IPS DF 4.7 (cell line): ENCODE data around the gene THSD4.

Experiments
- DNase-seq: peaks from one replicate; pipeline ENCODE4 v3.0.0-alpha.2; 2013; ENCODE audit warnings: low spot score; ENCODE audit errors: extremely low read depth

THSD4 gene

DNA sequence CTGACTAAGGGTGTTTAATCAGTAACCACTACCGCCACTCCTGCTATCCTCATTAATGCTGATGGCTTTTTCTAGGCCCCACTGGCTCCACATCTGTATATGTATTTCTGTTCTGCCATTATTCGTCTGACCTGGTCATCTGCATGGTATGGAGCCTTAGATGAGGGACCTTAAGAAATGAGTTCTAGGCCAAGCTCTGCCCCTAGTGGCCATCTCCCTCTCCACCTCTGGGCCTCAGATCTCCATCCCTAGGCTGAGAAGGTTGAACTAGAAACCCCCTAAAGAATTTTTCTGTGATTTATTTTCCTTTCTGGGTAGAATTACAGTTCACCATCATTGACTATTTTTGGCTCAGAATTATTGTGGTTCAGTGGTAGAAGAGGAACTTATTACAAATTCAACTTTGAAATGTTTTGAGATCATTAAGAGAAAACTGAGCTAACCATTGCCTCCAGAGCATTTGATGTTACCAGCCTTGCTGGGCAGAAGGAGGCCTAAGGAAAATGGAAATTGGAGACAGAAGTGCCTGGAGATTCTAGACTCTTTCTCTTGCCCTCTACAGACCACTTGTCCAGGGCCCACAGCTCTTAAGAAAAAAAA lies 369.9 kb downstream of the THSD4 start:
- no peak for DNase-seq

DNA sequence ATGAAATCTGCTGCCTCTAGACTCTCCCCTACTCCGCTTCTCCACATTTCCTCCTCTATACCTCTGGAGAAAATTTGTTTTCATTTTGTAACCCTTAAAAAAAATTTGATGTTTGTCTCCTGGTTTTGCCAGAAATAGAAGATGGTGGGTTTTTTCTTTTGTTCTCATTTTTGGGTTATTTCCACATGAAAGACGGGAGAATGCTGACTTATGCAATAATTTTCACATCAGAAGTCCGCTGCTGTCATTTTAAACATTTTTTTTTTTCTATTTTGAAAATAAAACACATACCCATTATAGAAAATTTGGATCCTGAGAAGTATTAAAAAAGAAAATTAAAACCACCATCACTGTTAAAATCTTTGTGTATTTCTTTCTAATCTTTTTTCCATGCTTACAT lies 374.3 kb downstream of the THSD4 start:
- no peak for DNase-seq

DNA sequence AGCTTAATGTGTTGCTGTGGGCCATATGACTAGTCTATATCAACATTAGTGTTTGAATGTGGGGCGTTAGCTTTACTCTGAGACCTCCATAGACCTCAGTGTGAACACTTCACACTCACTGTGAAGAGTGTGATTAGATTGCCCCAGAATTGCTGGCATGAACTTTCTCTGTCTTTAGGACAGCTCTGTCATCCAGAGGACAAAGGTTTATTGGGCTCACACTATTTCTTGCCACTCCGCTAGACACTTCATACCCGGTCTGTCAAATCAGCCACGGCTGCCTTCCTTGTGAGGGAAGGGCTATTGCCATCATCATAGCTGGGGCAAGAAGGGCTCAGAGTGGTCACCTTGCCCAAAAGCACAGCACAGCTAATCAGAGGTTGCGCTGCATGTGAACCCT lies 378.3 kb downstream of the THSD4 start:
- no peak for DNase-seq

DNA sequence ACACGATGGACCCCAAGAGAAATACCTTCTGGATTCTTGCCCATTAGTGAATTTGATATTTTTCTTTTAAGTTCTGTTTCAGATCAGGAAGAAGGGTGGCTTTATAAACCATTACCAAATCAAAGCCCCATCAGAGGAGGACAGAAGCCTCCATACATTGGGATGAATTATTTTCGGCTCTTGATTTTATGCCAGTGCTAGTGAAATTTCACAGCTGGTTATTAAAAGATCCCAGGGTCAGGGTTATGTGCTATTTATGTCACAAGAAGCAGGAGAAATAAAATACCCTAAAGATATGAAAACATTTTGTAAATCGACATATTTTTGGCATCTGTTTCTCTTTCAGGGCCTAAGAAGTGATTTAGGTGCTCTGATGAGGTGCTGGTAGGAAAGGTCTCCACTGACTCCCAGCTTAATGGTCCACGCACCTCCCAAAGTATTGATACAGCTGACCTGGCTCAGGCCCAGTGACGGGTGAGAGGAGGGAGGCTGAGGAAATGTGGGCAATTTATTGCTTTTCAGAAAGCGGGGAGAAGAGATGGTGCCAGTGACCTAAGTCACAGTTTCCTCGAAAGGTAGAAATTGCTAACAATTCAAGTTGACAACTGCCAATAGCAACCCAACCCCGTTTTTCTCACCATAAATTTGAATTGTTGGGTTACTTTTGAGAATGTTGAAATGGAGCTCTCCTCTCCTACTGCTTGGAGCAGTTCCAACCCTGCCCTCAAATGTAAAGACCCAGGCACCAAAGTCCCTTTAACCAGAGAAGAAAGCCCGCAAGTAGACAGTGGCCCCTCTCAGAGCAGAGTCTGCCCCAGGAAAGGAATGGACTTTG lies 379.5 kb downstream of the THSD4 start:
- no peak for DNase-seq

DNA sequence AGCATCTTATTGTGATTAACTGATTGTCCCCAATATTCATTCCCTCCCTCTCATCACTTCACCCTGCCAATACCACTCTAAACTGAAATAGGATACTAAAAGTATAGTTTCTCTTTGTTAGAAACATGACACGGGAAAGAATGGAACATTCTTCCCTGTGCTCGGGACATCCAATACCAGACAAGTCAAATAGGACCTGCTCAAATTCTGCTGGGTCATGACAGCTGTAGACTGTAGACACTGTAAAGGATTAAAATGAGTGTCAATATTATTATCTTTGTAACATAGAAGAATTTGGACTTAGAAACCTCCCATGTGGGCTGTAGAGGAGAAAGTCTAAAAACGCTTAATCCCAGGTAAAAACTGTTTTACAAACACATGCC lies 380.1 kb downstream of the THSD4 start:
- DNase-seq = no peak

DNA sequence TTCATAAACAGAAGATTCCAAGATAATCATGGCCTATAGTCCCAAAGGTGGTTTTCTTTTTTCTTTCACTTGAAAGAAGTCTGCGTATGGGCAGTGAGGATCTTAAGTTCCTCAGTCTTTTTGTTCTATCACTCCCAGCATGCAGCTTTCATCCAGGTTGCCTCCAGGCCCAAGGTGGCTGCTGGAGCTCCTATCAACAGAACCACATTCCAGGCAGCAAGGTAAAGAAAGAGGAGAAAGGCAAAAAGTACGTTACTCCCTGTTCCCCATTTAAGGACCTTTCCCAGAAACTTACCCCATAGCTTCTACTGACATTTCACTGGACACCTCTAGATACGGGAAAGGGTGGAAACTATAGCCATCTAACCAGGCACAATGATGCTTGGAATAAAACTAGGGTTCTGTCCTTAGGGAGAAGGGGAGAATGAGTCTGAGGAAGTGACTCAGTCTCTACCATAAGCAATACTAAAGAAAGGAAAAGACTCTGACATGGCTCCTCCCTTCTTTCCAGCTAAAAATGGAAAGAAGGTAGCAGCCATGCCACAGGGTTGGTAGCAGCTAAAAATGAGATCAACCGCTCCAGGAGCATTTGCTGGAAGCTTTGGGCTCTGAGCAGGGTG lies 381.2 kb downstream of the THSD4 start:
- DNase-seq = no peak

DNA sequence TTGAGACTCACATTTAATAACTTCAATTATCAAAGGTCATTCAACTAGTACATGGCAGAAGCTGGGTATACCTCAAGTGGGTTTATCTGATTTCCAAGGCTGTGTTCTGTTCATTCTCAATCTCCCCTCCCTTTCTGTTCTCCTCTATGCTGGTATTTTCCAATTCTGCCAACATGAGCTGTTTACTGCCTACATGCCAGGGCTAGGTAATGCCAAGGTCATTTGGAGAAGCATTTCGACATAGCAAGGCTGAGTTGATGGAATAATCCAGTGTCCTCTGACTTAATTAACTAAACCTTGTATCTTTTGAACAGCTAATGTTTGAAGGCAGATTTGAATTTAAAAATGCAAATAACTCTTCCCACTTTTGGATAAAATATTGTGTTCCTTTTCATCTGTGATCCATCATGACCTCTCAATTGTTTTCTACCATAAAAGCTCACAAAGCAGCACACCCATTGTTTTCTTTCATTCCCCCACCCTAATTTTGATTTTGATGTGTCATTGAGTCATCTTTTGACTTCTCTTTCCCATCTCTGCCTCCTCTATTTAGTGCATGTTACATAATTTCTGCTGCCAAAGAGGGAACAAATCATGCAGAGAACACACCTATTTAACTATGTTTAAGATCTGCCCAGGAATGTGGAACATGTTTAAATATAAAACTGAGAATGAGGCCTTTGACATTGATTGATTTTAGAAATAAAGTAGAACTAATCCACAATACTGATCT lies 386.2 kb downstream of the THSD4 start:
- no peak for DNase-seq

DNA sequence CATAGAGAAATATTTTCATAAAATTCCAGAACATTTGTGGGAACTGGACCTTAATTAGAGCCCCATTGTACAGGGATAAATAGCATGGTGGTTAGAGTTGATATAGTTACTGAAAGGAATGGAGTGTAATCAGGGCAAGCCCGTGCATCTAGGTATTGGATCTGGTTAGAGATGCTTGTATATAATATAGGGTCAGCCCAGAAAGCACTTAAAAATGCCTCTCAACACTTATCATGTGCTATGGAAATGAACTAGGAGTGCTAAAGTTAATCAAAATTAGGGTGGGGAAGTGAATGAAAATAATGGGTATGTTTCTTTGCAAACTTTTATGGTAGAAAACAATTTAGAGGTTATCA lies 386.8 kb downstream of the THSD4 start:
- DNase-seq = no peak

DNA sequence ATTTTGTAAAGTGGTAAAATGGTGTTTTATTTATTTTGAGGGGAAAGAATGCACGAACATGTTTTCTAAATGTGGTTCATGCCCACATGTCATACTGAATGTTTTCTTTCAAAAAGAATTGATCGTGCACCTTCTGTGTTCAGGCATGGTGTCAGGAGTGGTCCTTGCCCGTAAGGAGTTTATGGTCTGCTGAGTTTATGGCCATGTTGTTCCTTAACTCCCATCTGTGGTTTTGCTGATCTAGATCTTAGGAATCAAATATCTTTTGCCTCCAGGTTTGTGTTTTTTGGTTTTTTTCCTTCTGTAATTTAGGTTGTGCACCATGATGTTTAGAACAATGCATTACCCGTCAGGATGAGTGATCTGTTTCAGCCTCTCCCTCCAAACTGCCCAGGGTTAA lies 390.7 kb downstream of the THSD4 start:
- no peak for DNase-seq

DNA sequence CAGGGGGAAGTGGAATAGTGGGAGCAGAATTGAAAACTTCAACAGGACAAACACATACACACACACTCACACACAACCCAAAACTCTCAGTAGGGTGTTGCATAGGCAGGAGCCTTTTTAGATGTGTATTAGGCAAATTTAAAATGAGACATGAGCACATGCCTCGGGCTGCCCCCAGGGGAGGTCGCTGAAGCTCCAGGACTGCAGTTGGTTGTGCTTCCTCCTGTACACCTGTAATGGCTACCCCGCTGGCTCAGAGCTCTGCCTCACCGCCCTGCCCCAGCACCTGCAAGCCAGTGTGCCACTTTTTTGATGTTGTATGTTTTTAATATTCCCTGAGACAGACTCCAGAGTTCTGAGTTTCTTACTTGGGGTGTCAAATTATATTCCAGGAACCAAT lies 391.7 kb downstream of the THSD4 start:
- no peak for DNase-seq

DNA sequence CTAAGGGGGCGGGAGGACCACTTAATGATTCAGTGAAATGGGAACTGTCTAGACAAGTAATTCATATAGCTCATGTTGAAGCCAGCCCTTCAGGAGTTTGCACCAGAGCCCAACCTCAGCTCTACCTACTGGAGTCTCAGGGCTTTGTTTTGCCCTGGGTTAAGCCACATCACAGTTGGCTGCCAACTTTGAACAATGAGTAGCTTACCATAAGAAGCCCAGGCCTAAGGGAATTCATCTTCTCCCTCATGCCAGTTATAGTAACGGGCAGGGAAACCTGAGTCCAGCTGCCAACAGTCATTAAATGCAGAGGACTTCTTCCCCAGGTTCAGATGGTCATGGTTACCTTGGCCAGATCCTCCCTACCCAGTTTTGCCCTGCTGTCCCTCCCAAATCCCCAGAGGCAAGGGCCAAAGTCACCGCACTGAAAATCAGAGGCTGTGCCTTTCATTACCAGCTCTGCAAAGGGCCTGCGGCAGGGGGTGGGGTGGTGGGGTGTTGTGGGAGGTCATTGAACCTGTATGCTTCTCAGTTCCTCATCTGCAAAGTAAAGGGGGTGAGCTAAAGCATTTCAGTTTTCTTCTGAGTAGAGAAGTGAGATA lies 392.9 kb downstream of the THSD4 start:
- DNase-seq = no peak

DNA sequence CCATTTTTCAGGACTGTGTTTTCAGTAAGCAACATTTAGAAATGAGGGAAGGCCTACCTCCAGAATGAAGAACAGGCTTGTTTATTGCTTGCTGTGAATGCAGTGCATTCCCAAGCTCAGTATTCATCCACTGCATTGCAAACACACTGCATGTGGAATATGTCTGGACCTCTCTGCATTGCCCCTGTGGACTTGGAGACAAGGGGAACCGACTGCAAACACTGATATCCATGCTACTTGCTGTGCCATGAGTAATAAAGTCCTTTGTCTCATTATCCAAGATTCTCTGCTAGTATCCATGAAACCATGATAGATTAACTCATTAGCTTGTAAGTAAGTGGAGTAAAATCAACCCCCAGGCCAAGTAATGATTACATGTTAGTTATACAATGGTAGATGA lies 393.9 kb downstream of the THSD4 start:
- DNase-seq = no peak

DNA sequence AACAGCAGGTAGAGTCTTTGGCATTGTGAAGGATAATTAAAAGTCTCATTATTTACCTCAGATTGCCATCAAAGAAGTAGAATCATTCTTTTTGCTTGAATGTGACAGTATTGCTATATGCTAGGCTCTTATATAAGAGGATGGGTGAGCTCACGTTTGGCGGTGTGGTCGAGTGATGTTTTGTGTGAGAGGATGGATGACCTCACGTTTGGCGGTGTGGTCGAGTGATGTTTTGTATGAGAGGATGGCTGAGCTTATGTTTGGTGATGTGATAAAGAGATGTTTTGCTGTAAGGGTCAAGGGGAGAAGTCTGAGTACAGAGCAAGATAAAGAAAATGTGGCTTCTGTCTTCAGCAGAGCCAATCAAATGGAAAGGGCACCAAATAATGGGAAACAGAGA lies 395.5 kb downstream of the THSD4 start:
- no peak for DNase-seq

DNA sequence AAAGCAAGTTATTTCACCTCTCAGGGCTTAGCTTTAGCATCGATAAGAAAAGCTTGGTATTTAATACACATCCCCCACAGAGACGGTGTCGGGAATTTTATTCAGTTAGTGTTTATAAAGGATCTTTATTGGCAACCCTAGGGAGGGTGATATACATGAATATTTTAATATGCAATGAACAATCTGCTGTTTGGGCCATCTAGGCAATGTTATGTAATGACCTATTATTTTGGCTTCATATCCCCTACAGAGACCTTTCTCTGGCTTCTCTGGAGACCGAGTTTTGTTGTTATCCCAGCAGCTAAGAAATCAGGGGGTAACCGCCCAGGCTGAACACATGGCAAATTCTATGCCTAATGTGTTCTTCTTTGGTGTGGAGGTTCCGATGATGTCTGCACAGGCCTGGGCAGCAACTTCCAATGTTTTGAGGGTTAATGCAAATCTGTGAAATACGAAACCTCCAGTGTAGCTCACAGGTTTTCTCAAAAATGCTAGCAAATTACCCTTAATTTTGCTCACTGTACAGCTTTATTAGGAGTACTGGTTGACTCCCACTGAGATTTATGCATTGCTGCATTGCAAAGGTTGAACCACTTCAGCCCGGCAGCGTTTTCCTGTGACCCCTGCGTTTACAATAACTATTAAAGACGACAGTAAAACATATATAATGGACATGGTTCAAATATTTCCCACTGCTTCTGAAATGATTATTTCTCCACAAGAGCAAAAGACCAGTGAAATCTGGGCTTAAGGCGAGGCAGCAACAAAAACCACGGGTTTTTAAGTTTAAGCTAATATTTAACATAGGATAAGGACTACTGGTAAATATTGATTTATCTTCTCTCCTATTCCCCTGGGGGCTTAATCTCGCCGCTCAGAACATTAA lies 396.8 kb downstream of the THSD4 start:
- no peak for DNase-seq

DNA sequence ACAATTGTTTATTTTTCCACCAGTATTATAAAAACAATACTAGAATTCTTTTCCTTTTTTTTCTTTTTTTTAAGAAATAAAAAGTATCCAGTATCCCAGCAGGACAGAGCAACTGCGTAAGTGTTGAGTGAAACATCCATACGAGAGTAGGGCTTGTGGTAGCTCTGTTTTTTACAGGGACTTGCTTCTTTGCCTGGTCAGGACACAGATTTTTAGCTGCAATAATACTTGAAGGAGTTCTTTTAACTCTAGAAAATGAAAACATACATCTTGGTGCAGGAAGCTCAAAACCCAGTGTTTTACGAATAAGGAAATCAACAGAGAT lies 397.4 kb downstream of the THSD4 start:
- no peak for DNase-seq

DNA sequence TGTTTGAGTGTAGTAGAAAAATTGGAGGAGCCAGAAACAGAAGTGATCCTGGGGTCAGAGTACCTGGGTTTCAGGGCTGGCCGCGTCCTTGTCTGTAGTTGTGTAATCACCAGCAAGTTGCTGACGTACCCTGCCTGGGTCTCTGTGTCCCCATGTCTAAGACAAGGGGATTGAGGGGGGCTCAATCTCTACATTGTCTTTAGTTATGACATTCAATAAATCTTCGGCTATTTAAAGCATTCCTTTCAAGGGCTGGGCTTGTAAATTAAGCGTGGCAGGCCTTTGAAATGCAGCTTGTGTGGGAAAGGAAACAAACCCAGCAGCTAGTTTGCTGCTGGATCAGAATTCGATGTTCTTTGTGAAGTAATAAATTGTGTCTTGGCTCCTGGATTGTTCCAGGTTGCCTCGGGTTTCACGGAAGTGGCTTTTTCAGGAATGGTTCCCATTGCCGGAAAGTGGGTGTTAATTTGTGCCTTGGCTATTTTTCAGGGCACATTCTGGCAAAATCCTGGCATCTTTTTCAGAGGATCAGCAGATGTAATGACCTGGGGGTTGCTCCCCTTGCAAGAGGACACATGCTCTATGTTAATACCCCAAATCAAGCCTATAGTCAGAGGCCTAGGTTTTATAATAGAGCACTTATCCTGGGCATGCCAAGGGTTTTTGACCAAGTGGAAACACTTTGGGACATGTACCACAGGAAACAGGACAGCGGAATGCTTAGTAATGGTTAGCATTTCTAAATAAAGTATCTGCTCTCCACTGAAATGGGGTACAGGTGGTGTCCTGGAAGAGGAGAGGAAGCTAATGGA lies 400.3 kb downstream of the THSD4 start:
- DNase-seq = no peak

DNA sequence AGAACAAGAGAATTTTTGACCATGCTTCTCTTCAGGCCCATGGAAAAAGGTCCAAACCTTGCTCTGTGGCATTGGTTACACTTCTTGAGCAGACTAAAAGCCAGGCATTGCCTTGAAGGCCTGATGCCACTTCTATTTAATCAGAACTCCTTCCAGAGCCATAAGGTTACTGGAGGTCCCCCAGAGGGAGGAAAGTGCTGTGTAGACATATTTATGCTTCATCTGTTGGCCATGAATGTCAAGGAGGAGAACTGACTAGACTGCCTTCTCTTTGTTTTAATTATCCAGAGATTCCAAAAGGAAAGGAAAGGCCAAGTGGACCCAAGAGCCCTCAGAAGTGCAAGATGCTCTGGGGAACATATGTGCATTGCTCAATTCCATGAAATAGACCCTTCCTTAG lies 402.5 kb downstream of the THSD4 start:
- DNase-seq = no peak

DNA sequence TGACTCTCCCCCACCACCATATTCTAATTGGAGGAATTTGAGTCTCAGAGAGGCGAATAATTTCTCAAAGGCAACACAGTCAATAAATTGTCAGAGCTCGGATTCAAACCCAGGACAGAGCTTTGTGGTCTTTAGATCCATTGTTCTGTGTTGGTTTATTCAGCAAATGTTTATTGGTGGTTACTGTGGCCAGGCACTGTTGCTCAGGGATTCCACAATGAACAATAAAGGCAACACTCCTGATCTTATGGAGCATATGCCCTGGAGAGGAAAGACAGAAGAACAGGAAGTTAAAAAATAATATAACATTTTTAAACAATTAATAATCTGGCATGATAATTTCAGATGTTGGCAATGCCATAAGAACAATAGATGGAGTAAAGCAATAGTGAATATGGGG lies 403.4 kb downstream of the THSD4 start:
- DNase-seq = no peak

DNA sequence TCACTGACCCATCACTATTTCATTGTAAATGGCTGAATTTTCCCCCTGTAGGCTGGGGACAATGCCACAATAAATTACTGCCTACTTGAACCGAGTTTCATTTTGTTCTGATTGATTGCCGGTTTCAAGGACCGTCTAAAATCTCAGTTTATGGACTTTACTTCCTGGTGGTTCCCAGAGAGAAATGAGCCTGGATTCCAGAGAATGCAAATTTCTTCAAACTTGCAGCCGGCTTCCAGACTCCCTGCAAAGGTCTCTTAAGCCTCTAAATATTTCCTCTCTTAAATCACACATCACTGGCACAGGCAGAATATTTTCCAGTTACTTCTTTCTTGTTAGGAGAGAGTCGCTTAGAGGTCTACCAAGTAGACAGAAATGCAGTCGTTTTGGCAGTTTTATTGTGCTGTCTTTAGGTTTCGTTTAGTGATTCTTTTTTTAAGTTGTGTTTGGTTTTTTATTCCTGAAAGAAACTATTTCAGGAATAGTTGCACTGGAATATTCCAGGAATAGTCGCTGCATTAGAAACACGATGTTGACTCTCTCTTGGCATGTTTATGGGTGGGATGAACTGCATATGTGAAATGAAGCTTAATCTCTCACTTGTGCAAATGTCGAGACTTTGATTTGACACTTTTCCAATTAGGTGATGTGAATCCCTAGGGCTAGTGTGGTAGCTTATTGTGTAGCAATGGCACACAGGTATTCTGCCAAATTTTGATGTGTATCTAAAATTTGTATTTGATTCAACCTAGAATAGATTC lies 411.0 kb downstream of the THSD4 start:
- DNase-seq = no peak
